HepG2 (cell line): ENCODE results near the gene PIAS3. TPM values are rescaled to one million over a fixed set of nuclear protein-coding genes. Genes with fewer than 3 reads are reported as not detected.

Experiments
- AKAP8 ChIP-seq: sonication (generic); formaldehyde crosslinking; IDR thresholded peaks from 2 replicates; pipeline ENCODE4 v1.5.1; 2020; ENCODE audit warnings: mild to moderate bottlenecking, missing genetic modification reagents
- CBFB ChIP-seq: sonication (generic); formaldehyde crosslinking; IDR thresholded peaks from 2 replicates; pipeline ENCODE4 v1.4.0; 2020; ENCODE audit warnings: missing genetic modification reagents
- ETV5 ChIP-seq: IDR thresholded peaks from 2 replicates; pipeline ENCODE4 v1.6.1; 2018; ENCODE audit warnings: missing biosample characterization, missing genetic modification reagents, inconsistent platforms, borderline replicate concordance
- FOXO4 ChIP-seq: sonication (generic); formaldehyde crosslinking; conservative IDR thresholded peaks from 2 replicates; pipeline ENCODE4 v1.8.1; 2023; ENCODE audit warnings: missing genetic modification reagents
- GFI1 ChIP-seq: sonication (generic); formaldehyde crosslinking; IDR thresholded peaks from 2 replicates; pipeline ENCODE4 v1.5.0; 2020; ENCODE audit warnings: missing genetic modification reagents, mild to moderate bottlenecking, borderline replicate concordance
- HNRNPL ChIP-seq: fragments of 200-400 bp; formaldehyde crosslinking; IDR thresholded peaks from 2 replicates; pipeline ENCODE4 v1.6.1; 2017; ENCODE audit warnings: mild to moderate bottlenecking, low read depth, low read length
- KLF16 ChIP-seq, 2 experiments: sonication (generic) in 1 of 2; formaldehyde crosslinking in 1 of 2; IDR thresholded peaks; 2 replicates each; pipeline versions ENCODE4 v1.6.1 to v1.8.0; 2016 to 2023; ENCODE audit warnings: missing genetic modification reagents in 2 of 2, missing compliant biosample characterization in 1 of 2
- MATR3 ChIP-seq: sonication (generic); formaldehyde crosslinking; IDR thresholded peaks from 2 replicates; pipeline ENCODE4 v1.4.0; 2020; ENCODE audit warnings: missing genetic modification reagents
- MED8 ChIP-seq: sonication (generic); formaldehyde crosslinking; IDR thresholded peaks from 2 replicates; pipeline ENCODE4 v1.8.1; 2023; ENCODE audit warnings: mild to moderate bottlenecking, missing genetic modification reagents; ENCODE audit not compliant: insufficient replicate concordance
- NCOA1 ChIP-seq: sonication (generic); formaldehyde crosslinking; IDR thresholded peaks from 2 replicates; pipeline ENCODE4 v1.9.0; 2021; ENCODE audit warnings: missing genetic modification reagents
- NCOA2 ChIP-seq: sonication (generic); formaldehyde crosslinking; IDR thresholded peaks from 2 replicates; pipeline ENCODE4 v1.8.0; 2022; ENCODE audit warnings: inconsistent platforms
- POLR2AphosphoS5 ChIP-seq: IDR thresholded peaks from 2 replicates; pipeline ENCODE4 v1.6.1; 2012; ENCODE audit warnings: low read depth, low read length
- RBFOX2 ChIP-seq: fragments of 200-400 bp; formaldehyde crosslinking; IDR thresholded peaks from 2 replicates; pipeline ENCODE4 v1.6.1; 2017; ENCODE audit warnings: low read depth, mild to moderate bottlenecking, low read length
- SSRP1 ChIP-seq: IDR thresholded peaks from 2 replicates; pipeline ENCODE4 v1.6.1; 2016; ENCODE audit warnings: control low read depth
- ZNF253 ChIP-seq: sonication (generic); formaldehyde crosslinking; IDR thresholded peaks from 2 replicates; pipeline ENCODE4 v1.8.0; 2022; ENCODE audit warnings: mild to moderate bottlenecking, missing genetic modification reagents, borderline replicate concordance
- ZNF580 ChIP-seq: IDR thresholded peaks from 2 replicates; pipeline ENCODE4 v1.6.1; 2016; ENCODE audit warnings: low read depth, borderline replicate concordance
- ZNF891 ChIP-seq: sonication (generic); formaldehyde crosslinking; IDR thresholded peaks from 2 replicates; pipeline ENCODE4 v1.5.0; 2020; ENCODE audit warnings: mild to moderate bottlenecking, missing genetic modification reagents
- ZSCAN25 ChIP-seq: sonication (generic); formaldehyde crosslinking; IDR thresholded peaks from 2 replicates; pipeline ENCODE4 v1.8.0; 2022; ENCODE audit warnings: mild to moderate bottlenecking, missing genetic modification reagents
- polyA plus RNA-seq, 8 experiments: library from polyadenylated mRNA; depleted of rRNA in 3 of 8; stranded (reverse) in 7 of 8; unstranded in 1 of 8; fragments of >200 nt; fragmentation: Illumina TruSeq in 4 of 8; extraction: Trizol in 4 of 8; gene quantifications; 2 replicates each; pipeline versions ENCODE4 v1.2.1 to v1.2.3, GENCODE V29; 2011 to 2016; ENCODE audit warnings: low read depth in 4 of 8, missing spikeins in 1 of 8, mixed read lengths in 1 of 8; ENCODE audit not compliant: insufficient read depth in 1 of 8
- total RNA-seq, 5 experiments: library from RNA; depleted of rRNA; stranded (reverse); fragments of >200 nt; fragmentation: Illumina TruSeq; extraction: Trizol; gene quantifications; 2 replicates each; pipeline ENCODE4 v1.2.3, GENCODE V29; 2016; ENCODE audit warnings: low read depth in 1 of 5
- TF ChIP-seq, protein P1 (sequence below): sonication (generic); formaldehyde crosslinking; IDR thresholded peaks from 2 replicates; pipeline ENCODE4 v1.4.0; 2020; ENCODE audit warnings: missing genetic modification reagents, borderline replicate concordance
- TF ChIP-seq, protein P2 (sequence below): IDR thresholded peaks from 2 replicates; pipeline ENCODE4 v1.6.1; 2016; ENCODE audit warnings: mild to moderate bottlenecking
- TF ChIP-seq, protein P3 (sequence below): sonication (generic); formaldehyde crosslinking; IDR thresholded peaks from 2 replicates; pipeline ENCODE4 v1.5.0; 2020; ENCODE audit warnings: missing genetic modification reagents

PIAS3 gene
- total and polyA plus RNA-seq, 2 of the 13 experiments (the other 11 are each of a cell fraction or from before 2014, with no cell fraction given), result 3.7 to 8.0 TPM

DNA sequence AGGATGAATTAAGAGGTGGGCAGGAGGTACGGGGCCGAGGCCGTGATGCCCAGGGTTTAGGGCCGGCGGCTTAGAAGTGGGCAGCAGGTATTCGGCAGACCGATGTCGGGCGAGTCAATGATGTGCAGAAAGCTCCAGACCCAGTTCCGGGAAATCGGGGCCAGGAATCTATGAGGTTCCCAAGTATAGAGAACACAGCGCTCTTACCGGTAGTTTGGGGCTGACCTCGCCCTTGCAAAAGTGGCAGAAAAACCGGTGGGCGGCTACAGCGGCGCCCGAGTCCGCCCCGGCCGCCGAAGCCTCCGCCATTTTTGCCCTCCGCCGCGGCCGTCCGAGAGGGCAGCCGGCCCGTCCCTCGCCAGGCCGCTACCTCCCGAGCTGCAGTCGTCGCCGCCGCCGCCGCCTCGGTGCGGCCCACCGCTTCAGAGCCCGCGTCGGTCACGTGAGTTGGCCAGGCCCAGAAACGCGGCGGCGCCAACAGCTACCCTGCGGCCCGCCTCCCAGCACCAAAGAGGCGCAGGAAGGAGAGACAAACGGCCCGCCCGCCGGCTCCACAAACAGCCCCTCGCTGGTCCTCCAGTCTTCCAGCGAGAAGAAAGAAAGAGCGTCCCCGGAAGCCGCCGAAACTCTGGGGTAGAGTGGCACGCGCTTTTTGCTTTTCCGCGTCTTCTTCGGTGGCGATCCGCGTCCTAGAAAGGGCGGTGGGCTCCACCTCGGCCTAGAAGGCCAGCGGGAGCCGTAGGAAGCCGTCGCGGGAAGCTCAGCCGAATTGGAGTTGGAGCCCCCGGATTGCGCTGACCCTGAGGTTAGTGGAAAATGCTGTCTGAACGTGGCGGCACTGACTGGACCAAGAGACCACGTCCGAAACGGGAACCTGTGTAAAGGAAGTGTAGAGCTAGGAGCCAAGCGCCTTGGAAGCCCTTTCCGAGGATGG is 35.0 kb downstream of the PIAS3 start, which contains the start of the genes POLR3C and RNF115 (continued):
- TF ChIP-seq, protein P1, sequence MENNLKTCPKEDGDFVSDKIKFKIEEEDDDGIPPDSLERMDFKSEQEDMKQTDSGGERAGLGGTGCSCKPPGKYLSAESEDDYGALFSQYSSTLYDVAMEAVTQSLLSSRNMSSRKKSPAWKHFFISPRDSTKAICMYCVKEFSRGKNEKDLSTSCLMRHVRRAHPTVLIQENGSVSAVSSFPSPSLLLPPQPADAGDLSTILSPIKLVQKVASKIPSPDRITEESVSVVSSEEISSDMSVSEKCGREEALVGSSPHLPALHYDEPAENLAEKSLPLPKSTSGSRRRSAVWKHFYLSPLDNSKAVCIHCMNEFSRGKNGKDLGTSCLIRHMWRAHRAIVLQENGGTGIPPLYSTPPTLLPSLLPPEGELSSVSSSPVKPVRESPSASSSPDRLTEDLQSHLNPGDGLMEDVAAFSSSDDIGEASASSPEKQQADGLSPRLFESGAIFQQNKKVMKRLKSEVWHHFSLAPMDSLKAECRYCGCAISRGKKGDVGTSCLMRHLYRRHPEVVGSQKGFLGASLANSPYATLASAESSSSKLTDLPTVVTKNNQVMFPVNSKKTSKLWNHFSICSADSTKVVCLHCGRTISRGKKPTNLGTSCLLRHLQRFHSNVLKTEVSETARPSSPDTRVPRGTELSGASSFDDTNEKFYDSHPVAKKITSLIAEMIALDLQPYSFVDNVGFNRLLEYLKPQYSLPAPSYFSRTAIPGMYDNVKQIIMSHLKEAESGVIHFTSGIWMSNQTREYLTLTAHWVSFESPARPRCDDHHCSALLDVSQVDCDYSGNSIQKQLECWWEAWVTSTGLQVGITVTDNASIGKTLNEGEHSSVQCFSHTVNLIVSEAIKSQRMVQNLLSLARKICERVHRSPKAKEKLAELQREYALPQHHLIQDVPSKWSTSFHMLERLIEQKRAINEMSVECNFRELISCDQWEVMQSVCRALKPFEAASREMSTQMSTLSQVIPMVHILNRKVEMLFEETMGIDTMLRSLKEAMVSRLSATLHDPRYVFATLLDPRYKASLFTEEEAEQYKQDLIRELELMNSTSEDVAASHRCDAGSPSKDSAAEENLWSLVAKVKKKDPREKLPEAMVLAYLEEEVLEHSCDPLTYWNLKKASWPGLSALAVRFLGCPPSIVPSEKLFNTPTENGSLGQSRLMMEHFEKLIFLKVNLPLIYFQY, result peak; percentile 64; the same call in 1 of the 2 replicates
- no peak for TF ChIP-seq NCOA1 (CRISPR knock-in tag)
- TF ChIP-seq ETV5 (CRISPR knock-in tag), result peak; percentile 74
- TF ChIP-seq ZSCAN25 (CRISPR knock-in tag), result no peak
- peak; percentile 83; the same call in 1 of the 2 replicates for TF ChIP-seq AKAP8
- no peak for TF ChIP-seq HNRNPL
- TF ChIP-seq KLF16 (CRISPR knock-in tag; IDR thresholded peaks at IDR 0.05), result peak in 1 of 2 experiments; percentile 91; a peak in 2 of 4 replicates
- no peak for TF ChIP-seq MATR3 (CRISPR knock-in tag)
- peak; percentile 62; the same call in 1 of the 2 replicates for TF ChIP-seq ZNF580 (CRISPR knock-in tag)
- peak; percentile 37; the same call in 1 of the 2 replicates for TF ChIP-seq ZNF253 (CRISPR knock-in tag)
- TF ChIP-seq GFI1 (CRISPR knock-in tag), result peak; percentile 67; the same call in 1 of the 2 replicates
- peak; percentile 55 for TF ChIP-seq NCOA2 (CRISPR knock-in tag)
- TF ChIP-seq, protein P2, sequence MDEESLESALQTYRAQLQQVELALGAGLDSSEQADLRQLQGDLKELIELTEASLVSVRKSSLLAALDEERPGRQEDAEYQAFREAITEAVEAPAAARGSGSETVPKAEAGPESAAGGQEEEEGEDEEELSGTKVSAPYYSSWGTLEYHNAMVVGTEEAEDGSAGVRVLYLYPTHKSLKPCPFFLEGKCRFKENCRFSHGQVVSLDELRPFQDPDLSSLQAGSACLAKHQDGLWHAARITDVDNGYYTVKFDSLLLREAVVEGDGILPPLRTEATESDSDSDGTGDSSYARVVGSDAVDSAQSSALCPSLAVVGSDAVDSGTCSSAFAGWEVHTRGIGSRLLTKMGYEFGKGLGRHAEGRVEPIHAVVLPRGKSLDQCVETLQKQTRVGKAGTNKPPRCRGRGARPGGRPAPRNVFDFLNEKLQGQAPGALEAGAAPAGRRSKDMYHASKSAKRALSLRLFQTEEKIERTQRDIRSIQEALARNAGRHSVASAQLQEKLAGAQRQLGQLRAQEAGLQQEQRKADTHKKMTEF (CRISPR knock-in tag), result peak; percentile 88
- TF ChIP-seq, protein P3, sequence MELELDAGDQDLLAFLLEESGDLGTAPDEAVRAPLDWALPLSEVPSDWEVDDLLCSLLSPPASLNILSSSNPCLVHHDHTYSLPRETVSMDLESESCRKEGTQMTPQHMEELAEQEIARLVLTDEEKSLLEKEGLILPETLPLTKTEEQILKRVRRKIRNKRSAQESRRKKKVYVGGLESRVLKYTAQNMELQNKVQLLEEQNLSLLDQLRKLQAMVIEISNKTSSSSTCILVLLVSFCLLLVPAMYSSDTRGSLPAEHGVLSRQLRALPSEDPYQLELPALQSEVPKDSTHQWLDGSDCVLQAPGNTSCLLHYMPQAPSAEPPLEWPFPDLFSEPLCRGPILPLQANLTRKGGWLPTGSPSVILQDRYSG (CRISPR knock-in tag), result peak; percentile 54; the same call in 1 of the 2 replicates
- peak; percentile 87 for TF ChIP-seq POLR2AphosphoS5
- TF ChIP-seq FOXO4, result no peak
- no peak for TF ChIP-seq SSRP1
- peak; percentile 84; the same call in 1 of the 2 replicates for TF ChIP-seq ZNF891 (CRISPR knock-in tag)
- TF ChIP-seq RBFOX2, result peak; percentile 92
- TF ChIP-seq CBFB, result peak; percentile 68
- TF ChIP-seq MED8, result no peak
